PFSK-1 (cell line): ENCODE data around the gene ALOX5AP.

Experiments
- FOXP2 ChIP-seq: optimal IDR thresholded peaks from 2 replicates; pipeline ENCODE3; 2011; ENCODE audit warnings: borderline replicate concordance, control low read depth, inconsistent platforms; ENCODE audit not compliant: insufficient read depth; ENCODE audit errors: extremely low read length, extremely low read depth
- POLR2AphosphoS5 ChIP-seq: IDR thresholded peaks from 2 replicates; pipeline ENCODE4 v1.6.1; 2012; ENCODE audit warnings: low read depth, mild to moderate bottlenecking, control low read depth, low read length, moderate library complexity
- REST ChIP-seq, 2 experiments: IDR thresholded peaks; 2 replicates each; pipeline versions ENCODE4 v1.6.1 to v1.8.0; 2011 to 2012; ENCODE audit warnings: low read depth in 2 of 2, low read length in 2 of 2, control low read depth in 1 of 2, inconsistent platforms in 1 of 2, mild to moderate bottlenecking in 1 of 2, moderate library complexity in 1 of 2; ENCODE audit not compliant: insufficient read depth in 1 of 2
- SIN3A ChIP-seq: IDR thresholded peaks from 2 replicates; pipeline ENCODE4 v1.6.1; 2012; ENCODE audit warnings: mild to moderate bottlenecking, low read length, moderate library complexity, borderline replicate concordance; ENCODE audit not compliant: insufficient read depth

GRCh38 chr13:30737511-30738337, 2.4 kb downstream of the ALOX5AP start:
- TF ChIP-seq POLR2AphosphoS5 (no peak), FOXP2 (no peak), REST (IDR thresholded peaks at IDR 0.05; ENCODE audit: insufficient read depth in 1 of 2, low read depth in 2 of 2, low read length in 2 of 2) (no peak), SIN3A (no peak)
